Loucy (cell line): ENCODE data around the gene TCN2.
A peak's percentile ranks its signal among the peaks of the same experiment; 100 is the strongest.

ENCODE experiments used
- H2AFZ ChIP-seq: fragments of 200-600 bp; sonication (generic); 2 replicates; pipeline ENCODE4 v1.6.0; 2016; ENCODE audit warnings: antibody characterized with exemption, mild to moderate bottlenecking, low read length, moderate library complexity
- H3F3A ChIP-seq: fragments of 200-600 bp; 2 replicates; pipeline ENCODE4 v1.6.0; 2016; ENCODE audit warnings: antibody characterized with exemption, low read depth, mild to moderate bottlenecking
- H3K27me3 ChIP-seq: fragments of 200-600 bp; sonication (generic); 2 replicates; pipeline ENCODE4 v1.6.1; 2014; ENCODE audit warnings: low read length, mild to moderate bottlenecking; ENCODE audit not compliant: insufficient read depth, poor library complexity, severe bottlenecking
- H3K36me3 ChIP-seq: fragments of 200-600 bp; sonication (generic); 2 replicates; pipeline ENCODE4 v1.6.1; 2016; ENCODE audit warnings: low read length; ENCODE audit not compliant: insufficient read depth
- H3K4me1 ChIP-seq: fragments of 200-600 bp; sonication (generic); 2 replicates; pipeline ENCODE4 v1.5.1; 2014; ENCODE audit warnings: low read length, mild to moderate bottlenecking; ENCODE audit not compliant: insufficient read depth, poor library complexity, severe bottlenecking
- H3K4me2 ChIP-seq: fragments of 200-600 bp; sonication (generic); 2 replicates; pipeline ENCODE4 v1.6.0; 2014; ENCODE audit warnings: antibody characterized with exemption, low read length, low read depth, mild to moderate bottlenecking; ENCODE audit not compliant: poor library complexity, severe bottlenecking
- H3K4me3 ChIP-seq: fragments of 200-600 bp; sonication (generic); 2 replicates; pipeline ENCODE4 v1.5.1; 2014; ENCODE audit warnings: low read length, mild to moderate bottlenecking, mixed read lengths; ENCODE audit not compliant: poor library complexity, severe bottlenecking
- H3K79me2 ChIP-seq: fragments of 200-600 bp; sonication (generic); 2 replicates; pipeline ENCODE4 v1.6.1; 2014; ENCODE audit warnings: low read length; ENCODE audit not compliant: insufficient read depth
- H3K9ac ChIP-seq: fragments of 200-600 bp; sonication (generic); 2 replicates; pipeline ENCODE4 v1.6.0; 2014; ENCODE audit warnings: mild to moderate bottlenecking, low read depth, low read length, moderate library complexity; ENCODE audit not compliant: poor library complexity, severe bottlenecking
- H3K9me2 ChIP-seq: fragments of 200-600 bp; sonication (generic); replicated peaks from 2 replicates; pipeline ENCODE4 v1.6.1; 2016; ENCODE audit warnings: low read depth, low read length, mixed read lengths
- H3K9me3 ChIP-seq: fragments of 200-600 bp; sonication (generic); 2 replicates; pipeline ENCODE4 v1.6.1; 2014; ENCODE audit warnings: mild to moderate bottlenecking, antibody characterized with exemption, low read length, low read depth; ENCODE audit not compliant: insufficient read depth
- H4K20me1 ChIP-seq: fragments of 200-600 bp; sonication (generic); 2 replicates; pipeline ENCODE4 v1.6.0; 2014; ENCODE audit warnings: antibody characterized with exemption, low read length, mild to moderate bottlenecking; ENCODE audit not compliant: insufficient read depth, poor library complexity, severe bottlenecking
- CTCF ChIP-seq: fragments of 200-600 bp; sonication (generic); conservative IDR thresholded peaks from 2 replicates; pipeline ENCODE4 v1.5.1; 2014; ENCODE audit warnings: mild to moderate bottlenecking, antibody characterized with exemption, low read length
- EZH2phosphoT487 ChIP-seq: fragments of 200-600 bp; IDR thresholded peaks from 2 replicates; pipeline ENCODE4 v1.6.1; 2018; ENCODE audit warnings: antibody characterized with exemption, mild to moderate bottlenecking, moderate library complexity, borderline replicate concordance

Gene TCN2

GRCh38 chr22:30649430-30650007 is 42.5 kb downstream of the TCN2 start:
- no peaks in the 10 kb centered on the region for H4K20me1 ChIP-seq
- no peaks in the 10 kb centered on the region for H3K27me3 ChIP-seq
- no peak overlapping the region for H2AFZ ChIP-seq
- H3K36me3 ChIP-seq: no peaks in the 10 kb centered on the region
- H3K4me2 ChIP-seq: no peak overlapping the region
- no peak overlapping the region for H3K9ac ChIP-seq
- H3K9me2 ChIP-seq: no peaks in the 10 kb centered on the region
- no peaks in the 10 kb centered on the region for H3K4me1 ChIP-seq
- H3K79me2 ChIP-seq: no peaks in the 10 kb centered on the region
- H3K9me3 ChIP-seq: no peaks in the 10 kb centered on the region
- TF ChIP-seq EZH2phosphoT487: no peak
- TF ChIP-seq CTCF: no peak
- no peaks in the 10 kb centered on the region for H3F3A ChIP-seq
- no peak overlapping the region for H3K4me3 ChIP-seq

- no peaks in the 10 kb centered on the region for H3F3A ChIP-seq
- H3K4me2 ChIP-seq: no peak overlapping the region
- H3K4me1 ChIP-seq: no peaks in the 10 kb centered on the region
- H3K4me3 ChIP-seq: no peak overlapping the region
- H3K27me3 ChIP-seq: no peaks in the 10 kb centered on the region
- H3K79me2 ChIP-seq: no peaks in the 10 kb centered on the region
- H4K20me1 ChIP-seq: no peaks in the 10 kb centered on the region
- 0 out of 2 replicates have a peak overlapping the region, but pooled peaks have one; percentile 19 for H2AFZ ChIP-seq
- H3K9me3 ChIP-seq: no peaks in the 10 kb centered on the region
- TF ChIP-seq CTCF (no peak), EZH2phosphoT487 (no peak)
- no peaks in the 10 kb centered on the region for H3K36me3 ChIP-seq
- H3K9me2 ChIP-seq: no peaks in the 10 kb centered on the region
- H3K9ac ChIP-seq: no peak overlapping the region
Measured at GRCh38 chr22:30650508-30651116, 43.6 kb downstream of the TCN2 start.

- Histone ChIP-seq H3K9ac (no peak overlapping the region), H4K20me1 (no peaks in the 10 kb centered on the region), H3F3A (no peaks in the 10 kb centered on the region), H3K4me1 (no peaks in the 10 kb centered on the region), H3K79me2 (no peaks in the 10 kb centered on the region), H3K9me2 (no peaks in the 10 kb centered on the region), H3K4me2 (no peak overlapping the region), H3K27me3 (no peaks in the 10 kb centered on the region), H3K36me3 (no peaks in the 10 kb centered on the region), H3K4me3 (no peak overlapping the region), H2AFZ (no peak overlapping the region), H3K9me3 (no peaks in the 10 kb centered on the region)
- TF ChIP-seq CTCF: no peak
- TF ChIP-seq EZH2phosphoT487: no peak
Measured at GRCh38 chr22:30652852-30653251, 45.9 kb downstream of the TCN2 start.
